IPS-18c (cell line): ENCODE measurements around the gene IL17C.

ENCODE experiments used
- H3K4me3 ChIP-seq: 2 replicates; pipeline ENCODE4 v1.7.0; 2013; ENCODE audit warnings: low read depth, mild to moderate bottlenecking, low read length, moderate library complexity; ENCODE audit not compliant: insufficient read depth
- H3K9me3 ChIP-seq: one replicate; pipeline ENCODE4 v1.6.1; 2013; ENCODE audit warnings: mild to moderate bottlenecking, low read length, moderate library complexity; ENCODE audit not compliant: control insufficient read depth, insufficient read depth

The IL17C gene

DNA sequence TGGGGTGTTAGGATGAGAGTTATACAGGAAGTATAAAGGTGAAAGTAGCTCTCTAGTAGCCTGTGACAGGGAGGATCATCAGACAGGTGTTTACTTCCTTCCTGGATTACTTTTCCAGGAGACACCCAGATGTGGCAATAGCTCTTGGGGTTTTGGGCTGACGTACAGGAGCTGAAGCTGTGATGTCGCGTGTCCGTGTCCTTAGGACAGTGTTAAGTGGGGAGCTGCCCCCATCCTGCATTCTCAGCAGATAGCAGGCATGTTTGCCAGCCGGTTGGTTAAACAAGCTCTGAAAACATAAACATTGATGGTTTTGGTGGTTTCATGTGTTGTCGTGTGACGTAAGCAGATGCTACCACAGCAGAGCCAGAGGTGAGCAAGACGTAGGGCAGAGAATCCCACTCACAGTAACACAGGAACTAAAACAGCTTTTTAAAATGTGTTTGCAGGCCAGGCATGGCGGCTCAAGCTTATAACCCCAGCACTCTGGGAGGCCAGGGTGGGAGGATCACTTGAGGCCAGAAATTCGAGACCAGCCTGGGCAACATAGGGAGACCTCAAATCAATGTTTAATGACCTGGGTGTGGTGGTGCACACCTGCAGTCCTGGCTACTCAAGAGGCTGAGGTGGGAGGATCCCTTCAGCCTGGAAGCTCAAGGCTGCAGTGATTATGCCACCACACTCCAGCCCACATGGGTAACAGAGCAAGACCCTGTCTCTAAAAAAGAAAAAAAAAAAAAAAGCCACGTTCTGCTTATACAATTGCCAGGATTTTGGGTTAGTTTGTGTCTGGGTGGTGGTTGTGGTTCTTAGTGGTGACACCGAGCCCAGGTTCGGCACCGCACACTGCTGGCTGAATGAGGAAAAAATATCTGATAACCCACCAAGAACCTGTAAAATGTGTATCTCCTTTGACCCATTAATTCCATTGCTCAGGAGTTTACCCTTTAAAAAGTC is 18.2 kb upstream of the IL17C start:
- Histone ChIP-seq H3K9me3 (no peaks in the 10 kb centered on the region), H3K4me3 (no peak overlapping the region)

GRCh38 chr16:88622125-88622524 is 16.2 kb upstream of the IL17C start:
- H3K9me3 ChIP-seq: no peaks in the 10 kb centered on the region
- no peak overlapping the region for H3K4me3 ChIP-seq

- Histone ChIP-seq H3K9me3 (no peaks in the 10 kb centered on the region), H3K4me3 (no peak overlapping the region)
These were observed 15.5 kb upstream of the IL17C start for GRCh38 chr16:88622866-88623265.

DNA sequence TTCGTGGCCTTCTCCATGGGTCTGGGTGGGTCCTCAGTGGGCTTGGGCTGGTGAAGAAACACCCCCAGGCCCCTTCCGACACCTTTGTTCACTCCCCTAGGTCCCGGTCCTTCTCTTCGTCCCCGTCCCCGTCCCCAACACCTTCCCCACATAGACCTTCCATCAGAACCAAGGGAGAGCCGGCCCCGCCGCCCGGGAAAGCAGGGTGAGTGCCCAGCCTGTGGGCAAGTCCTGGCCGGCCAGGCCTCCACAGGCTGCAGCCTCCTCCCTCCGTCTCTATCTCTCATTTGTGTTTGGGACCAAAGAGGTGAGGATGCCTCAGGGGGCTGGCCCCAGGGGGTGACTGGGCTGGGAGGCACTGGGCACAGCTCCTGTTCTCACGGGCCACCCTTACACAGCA is 14.5 kb upstream of the IL17C start:
- Histone ChIP-seq H3K4me3 (no peak overlapping the region), H3K9me3 (no peaks in the 10 kb centered on the region)

DNA sequence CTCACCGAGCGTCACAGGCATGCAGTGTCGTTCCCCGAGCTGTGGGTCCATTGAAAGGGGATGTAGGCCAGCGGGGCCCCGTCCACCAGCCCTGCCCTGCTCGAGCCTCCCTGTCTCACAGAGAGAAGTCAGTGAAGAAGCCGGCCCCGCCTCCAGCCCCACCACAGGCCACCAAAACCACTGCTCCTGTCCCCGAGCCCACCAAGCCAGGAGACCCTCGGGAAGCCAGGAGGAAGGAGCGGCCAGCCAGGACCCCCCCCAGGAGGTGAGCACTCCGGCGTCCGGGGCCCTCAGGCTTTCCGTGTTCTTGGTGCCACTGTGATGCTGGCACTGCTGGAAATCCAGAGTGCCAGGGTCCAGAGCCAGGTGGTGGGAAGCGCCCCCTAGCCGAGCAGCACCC is 13.9 kb upstream of the IL17C start:
- H3K4me3 ChIP-seq: no peak overlapping the region
- no peaks in the 10 kb centered on the region for H3K9me3 ChIP-seq

GRCh38 chr16:88624977-88625576 is 13.3 kb upstream of the IL17C start:
- Histone ChIP-seq H3K9me3 (no peaks in the 10 kb centered on the region), H3K4me3 (no peak overlapping the region)

DNA sequence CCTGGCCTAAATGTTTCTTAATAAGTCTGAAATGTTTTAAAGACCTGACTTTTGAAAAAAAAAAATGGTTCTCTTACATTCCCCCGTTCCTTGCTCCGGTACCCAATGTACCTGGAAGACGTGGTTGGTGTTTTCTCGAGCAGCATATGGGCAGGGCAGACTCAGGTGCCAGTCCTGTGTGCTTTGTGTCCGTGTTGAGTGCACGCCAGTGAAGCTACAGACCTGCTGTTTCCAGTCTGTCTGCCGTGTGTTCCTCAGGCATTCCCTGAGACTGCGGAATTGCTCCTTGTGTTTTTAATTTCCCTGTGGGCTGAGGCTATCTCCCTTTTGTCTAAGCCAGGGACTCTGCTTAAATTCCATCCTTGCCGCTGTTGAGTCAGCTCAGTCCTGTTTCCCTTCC is 11.7 kb upstream of the IL17C start:
- H3K9me3 ChIP-seq: no peaks in the 10 kb centered on the region
- H3K4me3 ChIP-seq: no peak overlapping the region

GRCh38 chr16:88627531-88628411 is 10.6 kb upstream of the IL17C start:
- no peaks in the 10 kb centered on the region for H3K9me3 ChIP-seq
- H3K4me3 ChIP-seq: no peak overlapping the region

- H3K9me3 ChIP-seq: no peaks in the 10 kb centered on the region
- H3K4me3 ChIP-seq: no peak overlapping the region
These were observed 9.8 kb upstream of the IL17C start for GRCh38 chr16:88628512-88628974.

- no peak overlapping the region for H3K4me3 ChIP-seq
- no peaks in the 10 kb centered on the region for H3K9me3 ChIP-seq
These were observed 8.5 kb upstream of the IL17C start for GRCh38 chr16:88629835-88630234.

DNA sequence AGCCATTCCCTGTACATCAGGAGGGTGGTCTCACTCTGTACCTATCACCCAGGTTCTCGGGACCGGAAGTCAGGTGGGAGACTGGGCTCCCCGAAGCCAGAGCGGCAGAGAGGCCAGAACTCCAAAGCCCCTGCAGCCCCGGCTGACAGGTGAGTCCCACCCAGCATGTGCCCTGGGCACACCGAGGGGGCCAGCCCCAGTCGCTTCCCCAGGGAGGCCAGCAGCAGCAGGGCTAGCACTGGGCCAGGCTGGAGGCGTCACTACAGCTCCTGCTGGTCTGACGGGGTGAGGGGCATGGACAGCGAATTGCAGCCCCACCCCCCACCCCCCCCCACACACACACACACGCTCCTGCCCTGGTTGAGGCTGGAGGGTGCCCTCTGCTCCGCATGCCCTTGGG is 7.9 kb upstream of the IL17C start:
- Histone ChIP-seq H3K9me3 (no peaks in the 10 kb centered on the region), H3K4me3 (no peak overlapping the region)

DNA sequence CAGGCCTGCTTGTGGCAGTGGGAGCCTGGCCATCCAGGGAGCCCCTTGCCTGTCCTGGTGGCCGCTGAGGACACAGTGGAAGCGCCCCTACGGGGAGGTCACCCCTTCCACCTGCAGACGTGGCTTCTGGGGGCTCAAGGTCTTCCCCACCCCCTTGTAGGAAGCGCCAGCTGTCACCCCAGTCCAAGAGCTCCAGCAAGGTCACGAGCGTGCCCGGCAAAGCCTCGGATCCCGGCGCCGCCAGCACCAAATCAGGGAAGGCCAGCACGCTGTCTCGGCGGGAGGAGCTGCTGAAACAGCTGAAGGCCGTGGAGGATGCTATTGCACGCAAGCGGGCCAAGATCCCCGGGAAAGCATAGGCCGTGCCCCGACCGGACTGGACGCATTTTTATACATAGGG is 7.4 kb upstream of the IL17C start:
- H3K4me3 ChIP-seq: no peak overlapping the region
- no peaks in the 10 kb centered on the region for H3K9me3 ChIP-seq

DNA sequence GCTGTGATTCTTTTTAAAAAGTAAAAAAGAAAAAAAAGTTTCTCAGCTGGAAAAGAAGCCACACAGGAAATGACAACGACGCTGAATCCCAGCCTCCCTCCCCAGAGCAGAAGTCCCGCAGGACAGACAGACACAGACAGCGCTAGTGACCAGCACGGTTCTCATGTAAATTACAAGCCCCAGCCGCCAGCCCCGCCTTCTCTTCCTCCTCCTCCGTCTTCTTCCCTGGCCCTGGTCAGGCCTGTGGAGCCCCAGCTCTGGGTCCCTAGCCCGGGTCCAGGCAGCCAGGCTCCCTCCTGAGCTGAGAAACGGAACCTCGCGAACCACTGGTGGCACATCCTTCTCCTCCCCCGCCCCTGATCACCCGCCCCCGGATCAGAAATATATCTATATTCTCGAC is 7.0 kb upstream of the IL17C start:
- Histone ChIP-seq H3K4me3 (no peak overlapping the region), H3K9me3 (no peaks in the 10 kb centered on the region)

GRCh38 chr16:88631920-88632586 is 6.3 kb upstream of the IL17C start:
- no peak overlapping the region for H3K4me3 ChIP-seq
- H3K9me3 ChIP-seq: no peaks in the 10 kb centered on the region

DNA sequence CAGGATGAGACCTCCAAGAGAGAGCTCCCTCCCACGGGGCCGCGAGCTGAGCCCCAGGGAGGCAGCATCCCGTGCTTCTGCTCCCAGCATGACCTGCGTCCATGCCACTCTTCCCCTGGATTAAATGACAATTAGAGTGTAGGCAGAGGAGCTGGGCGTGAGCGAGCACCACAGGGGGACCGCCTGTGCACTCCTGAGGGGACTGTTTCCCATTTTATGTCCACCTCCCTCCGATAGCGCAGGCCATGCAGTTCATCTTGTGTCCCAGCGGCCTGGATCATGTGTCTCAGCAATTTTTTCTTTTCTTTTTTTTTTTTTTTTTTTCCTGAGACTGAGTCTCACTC is 5.8 kb upstream of the IL17C start:
- Histone ChIP-seq H3K9me3 (no peaks in the 10 kb centered on the region), H3K4me3 (no peak overlapping the region)

DNA sequence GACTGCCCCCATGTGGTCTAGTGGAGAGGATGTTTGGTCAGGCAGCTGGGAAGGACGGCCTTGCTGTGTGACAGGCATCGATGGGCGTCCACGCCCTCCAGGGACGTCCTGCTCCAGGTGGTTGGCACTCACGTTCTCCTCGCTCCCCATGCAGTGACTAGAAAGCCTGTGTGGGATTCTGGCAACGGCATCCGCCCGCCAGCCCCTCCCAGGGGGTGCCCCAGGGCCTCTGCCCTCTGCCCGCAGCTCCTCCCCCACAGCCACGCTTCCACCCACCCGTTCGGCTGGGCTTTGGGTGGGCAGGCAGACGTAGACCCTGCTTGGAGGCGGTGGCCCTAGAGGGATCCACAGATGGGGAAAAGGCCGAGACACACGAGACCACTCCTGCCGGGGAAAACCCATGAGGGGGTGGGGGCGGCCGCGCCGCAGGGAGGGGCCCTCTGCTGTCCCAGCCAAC is 4.7 kb upstream of the IL17C start:
- Histone ChIP-seq H3K4me3 (peak overlapping the region; percentile 77), H3K9me3 (no peaks in the 10 kb centered on the region)
